DOHH2 (cell line): Measurements from ENCODE around the gene CD52.

ENCODE experiments used
- H3F3A ChIP-seq: fragments of 200-600 bp; sonication (generic), shearing (Covaris generic); 2 replicates; pipeline ENCODE4 v1.6.0; 2016; ENCODE audit warnings: antibody characterized with exemption, mild to moderate bottlenecking; ENCODE audit not compliant: control insufficient read depth, insufficient read depth
- H3K27ac ChIP-seq: fragments of 200-600 bp; sonication (generic); 2 replicates; pipeline ENCODE4 v1.5.1; 2014; ENCODE audit warnings: low read depth, mild to moderate bottlenecking, low read length, moderate library complexity
- H3K27me3 ChIP-seq: fragments of 200-600 bp; sonication (generic); 2 replicates; pipeline ENCODE4 v1.6.1; 2014; ENCODE audit warnings: mild to moderate bottlenecking, low read length, mixed read lengths; ENCODE audit not compliant: control insufficient read depth
- H3K36me3 ChIP-seq: fragments of 200-600 bp; sonication (generic); 2 replicates; pipeline ENCODE4 v1.6.1; 2014; ENCODE audit warnings: mild to moderate bottlenecking, low read length, moderate library complexity, mixed read lengths; ENCODE audit not compliant: control insufficient read depth
- H3K4me1 ChIP-seq: fragments of 200-600 bp; sonication (generic); 2 replicates; pipeline ENCODE4 v1.6.1; 2014; ENCODE audit warnings: mild to moderate bottlenecking, low read length, mixed read lengths; ENCODE audit not compliant: control insufficient read depth
- H3K4me2 ChIP-seq: fragments of 200-600 bp; sonication (generic); 2 replicates; pipeline ENCODE4 v1.6.0; 2014; ENCODE audit warnings: mild to moderate bottlenecking, low read length, moderate library complexity
- H3K4me3 ChIP-seq: fragments of 200-600 bp; sonication (generic); 2 replicates; pipeline ENCODE4 v1.5.1; 2014; ENCODE audit warnings: mild to moderate bottlenecking, low read length, mixed read lengths
- H3K79me2 ChIP-seq: fragments of 200-600 bp; sonication (generic); 2 replicates; pipeline ENCODE4 v1.6.1; 2014; ENCODE audit warnings: mild to moderate bottlenecking, low read length, mixed read lengths; ENCODE audit not compliant: control insufficient read depth
- H3K9me2 ChIP-seq: fragments of 200-600 bp; sonication (generic); replicated peaks from 2 replicates; pipeline ENCODE4 v1.6.1; 2014; ENCODE audit warnings: mild to moderate bottlenecking, low read length, mixed read lengths; ENCODE audit not compliant: control insufficient read depth
- H3K9me3 ChIP-seq: fragments of 200-600 bp; sonication (generic); 2 replicates; pipeline ENCODE4 v1.6.1; 2014; ENCODE audit warnings: antibody characterized with exemption, low read length, mixed read lengths; ENCODE audit not compliant: control insufficient read depth, insufficient read depth
- H4K20me1 ChIP-seq: fragments of 200-600 bp; sonication (generic); 2 replicates; pipeline ENCODE4 v1.6.0; 2014; ENCODE audit warnings: low read depth, mild to moderate bottlenecking, antibody characterized with exemption, low read length, moderate library complexity; ENCODE audit not compliant: control insufficient read depth, insufficient read depth
- EZH2phosphoT487 ChIP-seq: fragments of 200-600 bp; sonication (generic); IDR thresholded peaks from 2 replicates; pipeline ENCODE4 v1.6.1; 2017; ENCODE audit warnings: borderline replicate concordance, mild to moderate bottlenecking, antibody characterized with exemption, low read length, moderate library complexity, mixed read lengths
- TF ChIP-seq, protein P1 (sequence below): fragments of 200-600 bp; sonication (generic); IDR thresholded peaks from one replicate; pipeline ENCODE4 v1.5.1; 2014; ENCODE audit warnings: antibody characterized with exemption, mild to moderate bottlenecking, low read depth, low read length; ENCODE audit not compliant: poor library complexity, severe bottlenecking

CD52 gene

DNA sequence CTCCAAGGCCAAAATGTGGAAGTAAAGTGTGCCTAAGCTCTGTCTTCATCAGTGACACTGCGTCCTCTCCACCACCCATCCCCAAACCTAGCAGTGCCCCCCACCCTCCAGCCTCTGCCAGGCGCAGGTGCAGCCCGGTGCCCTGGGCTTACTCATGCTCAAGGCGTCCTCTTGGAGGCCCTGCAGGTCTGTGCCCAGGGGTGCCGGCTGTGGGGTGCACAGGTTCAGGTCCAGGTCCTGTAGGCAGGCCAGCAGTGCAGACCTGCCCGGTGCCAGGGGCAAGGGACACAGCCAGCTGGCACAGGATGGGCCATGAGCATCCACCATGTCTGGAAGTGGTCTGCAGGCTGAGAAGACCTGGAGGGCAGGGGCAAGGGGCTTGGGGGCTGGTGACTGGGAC, 49.7 kb downstream of the CD52 start:
- TF ChIP-seq EZH2phosphoT487: no peak
- TF ChIP-seq, protein P1, sequence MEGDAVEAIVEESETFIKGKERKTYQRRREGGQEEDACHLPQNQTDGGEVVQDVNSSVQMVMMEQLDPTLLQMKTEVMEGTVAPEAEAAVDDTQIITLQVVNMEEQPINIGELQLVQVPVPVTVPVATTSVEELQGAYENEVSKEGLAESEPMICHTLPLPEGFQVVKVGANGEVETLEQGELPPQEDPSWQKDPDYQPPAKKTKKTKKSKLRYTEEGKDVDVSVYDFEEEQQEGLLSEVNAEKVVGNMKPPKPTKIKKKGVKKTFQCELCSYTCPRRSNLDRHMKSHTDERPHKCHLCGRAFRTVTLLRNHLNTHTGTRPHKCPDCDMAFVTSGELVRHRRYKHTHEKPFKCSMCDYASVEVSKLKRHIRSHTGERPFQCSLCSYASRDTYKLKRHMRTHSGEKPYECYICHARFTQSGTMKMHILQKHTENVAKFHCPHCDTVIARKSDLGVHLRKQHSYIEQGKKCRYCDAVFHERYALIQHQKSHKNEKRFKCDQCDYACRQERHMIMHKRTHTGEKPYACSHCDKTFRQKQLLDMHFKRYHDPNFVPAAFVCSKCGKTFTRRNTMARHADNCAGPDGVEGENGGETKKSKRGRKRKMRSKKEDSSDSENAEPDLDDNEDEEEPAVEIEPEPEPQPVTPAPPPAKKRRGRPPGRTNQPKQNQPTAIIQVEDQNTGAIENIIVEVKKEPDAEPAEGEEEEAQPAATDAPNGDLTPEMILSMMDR: no peak
- H3K36me3 ChIP-seq: no peaks in the 10 kb centered on the region

DNA sequence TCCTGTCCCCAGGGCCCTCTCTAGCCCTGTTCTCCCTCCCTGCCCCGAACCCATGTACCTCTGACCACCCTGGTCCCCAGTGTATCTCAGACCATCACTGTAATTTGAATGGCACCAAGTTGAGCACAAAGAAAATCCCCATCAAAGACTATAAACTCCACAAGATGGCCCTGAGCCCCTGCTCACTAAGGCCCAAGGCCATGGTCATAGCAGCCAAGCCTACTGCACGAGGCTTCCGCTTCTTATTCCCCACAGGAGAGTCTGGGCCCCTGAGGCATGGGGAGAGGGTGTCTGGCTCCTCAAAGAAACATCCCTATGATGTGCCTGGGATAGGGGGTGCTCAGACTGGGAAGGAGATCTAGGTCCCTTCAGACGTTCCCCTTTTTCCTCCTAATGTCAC, 50.2 kb downstream of the CD52 start:
- TF ChIP-seq, protein P1: no peak
- TF ChIP-seq EZH2phosphoT487: no peak
- H3K27ac ChIP-seq: no peak overlapping the region
- no peaks in the 10 kb centered on the region for H3F3A ChIP-seq
- no peaks in the 10 kb centered on the region for H3K9me3 ChIP-seq
- H3K27me3 ChIP-seq: peaks cover 18% of the 10 kb centered on the region
- H3K4me3 ChIP-seq: no peak overlapping the region
- H3K4me2 ChIP-seq: no peak overlapping the region
- H3K4me1 ChIP-seq: peaks cover 2% of the 10 kb centered on the region; the same call in 1 of the 2 replicates
- H4K20me1 ChIP-seq: no peaks in the 10 kb centered on the region
- no peaks in the 10 kb centered on the region for H3K79me2 ChIP-seq
- no peaks in the 10 kb centered on the region for H3K9me2 ChIP-seq
- no peaks in the 10 kb centered on the region for H3K36me3 ChIP-seq

More for the DNA sequence above, 49.7 kb downstream of the CD52 start:
- Histone ChIP-seq H3K9me3 (no peaks in the 10 kb centered on the region), H3K4me1 (no peaks in the 10 kb centered on the region), H3K9me2 (no peaks in the 10 kb centered on the region), H4K20me1 (no peaks in the 10 kb centered on the region), H3K79me2 (no peaks in the 10 kb centered on the region), H3K27ac (no peak overlapping the region), H3K4me2 (no peak overlapping the region), H3K4me3 (no peak overlapping the region), H3F3A (no peaks in the 10 kb centered on the region), H3K27me3 (peaks cover 23% of the 10 kb centered on the region)

DNA sequence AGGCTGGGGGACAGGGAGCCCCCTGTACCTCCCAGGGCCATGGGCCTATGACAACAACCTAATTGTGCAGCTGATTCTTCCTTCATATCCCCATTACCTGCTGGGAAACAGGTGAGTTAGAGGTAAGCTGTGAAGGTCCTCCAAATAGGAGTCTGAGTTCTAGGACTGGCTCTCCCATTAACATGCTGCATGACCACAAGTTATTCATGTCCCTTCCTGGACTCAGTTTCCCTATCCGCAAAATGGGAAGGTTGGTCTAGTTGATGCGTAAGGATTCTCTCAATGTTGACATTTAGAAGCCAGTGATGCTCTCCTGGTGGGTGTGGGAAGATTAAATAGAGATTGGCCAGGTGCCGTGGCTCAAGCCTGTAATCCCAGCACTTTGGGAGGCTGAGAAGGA, 50.7 kb downstream of the CD52 start:
- TF ChIP-seq, protein P1: no peak
- no peak for TF ChIP-seq EZH2phosphoT487
- Histone ChIP-seq H3K79me2 (no peaks in the 10 kb centered on the region), H3K9me2 (no peaks in the 10 kb centered on the region)

More for the DNA sequence above, 50.7 kb downstream of the CD52 start:
- H3K4me1 ChIP-seq: peaks cover 3% of the 10 kb centered on the region; the same call in 1 of the 2 replicates
- H4K20me1 ChIP-seq: no peaks in the 10 kb centered on the region
- H3F3A ChIP-seq: no peaks in the 10 kb centered on the region
- H3K27me3 ChIP-seq: peaks cover 18% of the 10 kb centered on the region
- no peak overlapping the region for H3K4me3 ChIP-seq
- H3K36me3 ChIP-seq: no peaks in the 10 kb centered on the region
- H3K4me2 ChIP-seq: no peak overlapping the region
- no peak overlapping the region for H3K27ac ChIP-seq
- H3K9me3 ChIP-seq: no peaks in the 10 kb centered on the region
